ENCODE measurements around the gene NKPD1. TPM values are rescaled to one million over a fixed set of nuclear protein-coding genes. Genes with fewer than 3 reads are reported as not detected.

Gene NKPD1
- total and polyA plus RNA-seq, 9 of the 15 experiments (the other 6 are each of a cell fraction or from before 2014, with no cell fraction given): 0.03 to 0.09 (median 0.04) TPM; not detected in 5

- WGBS (ENCODE audit: insufficient coverage, low coverage, missing lambda C conversion rate): 93% methylated on average over 6 of the region's 8 CpGs
- H3K9me3 ChIP-seq (replicated peaks; ENCODE audit: control insufficient read depth, insufficient read depth, low read depth, low read length): no peaks in the 10 kb centered on the region
- H3K79me2 ChIP-seq (ENCODE audit: control insufficient read depth, insufficient read depth, low read length): peaks cover 14% of the 10 kb centered on the region
- peaks cover 6% of the 10 kb centered on the region for H4K20me1 ChIP-seq (replicated peaks; ENCODE audit: control insufficient read depth, insufficient read depth, low read length)
- H3K36me3 ChIP-seq (ENCODE audit: control insufficient read depth, insufficient read depth, low read length): peaks cover 43% of the 10 kb centered on the region; the same call in 1 of the 3 replicates
- ATAC-seq (no peak), DNase-seq (ENCODE audit: extremely low read depth in 1 of 4, low spot score in 3 of 4) (no peak), FAIRE-seq (no peak)
- no peaks in the 10 kb centered on the region for H3K27me3 ChIP-seq (ENCODE audit: control insufficient read depth in 2 of 2, insufficient read depth in 2 of 2, low read length in 2 of 2)
- peaks cover 0 to 57% of the 10 kb centered on the region in 2 experiments; a peak in 3 of 5 replicates for H3K4me1 ChIP-seq (replicated peaks in 1 of 2; ENCODE audit: control insufficient read depth in 2 of 2, insufficient read depth in 2 of 2, low read length in 2 of 2)
- no peak overlapping the region; a peak in 1 of 4 replicates for H3K9ac ChIP-seq (ENCODE audit: insufficient read depth in 1 of 2, low read depth in 2 of 2, low read length in 2 of 2)
- no peak overlapping the region for H3K4me3 ChIP-seq
- BruUV-seq (replicated peaks): no TSS peak
- intact Hi-C loops (cut with micrococcal nuclease) (no loop called here), in situ Hi-C loops (cut with MboI) (no loop called here)
- TF ChIP-seq GTF2E2 (tag; IDR thresholded peaks at IDR 0.05) (no peak), RBM14 (IDR thresholded peaks at IDR 0.05; ENCODE audit: borderline replicate concordance, insufficient read depth, low read depth, low read length) (no peak), RERE (CRISPR knock-in tag; IDR thresholded peaks at IDR 0.05; ENCODE audit: borderline replicate concordance) (no peak), ZNF76 (CRISPR knock-in tag; IDR thresholded peaks at IDR 0.05; ENCODE audit: borderline replicate concordance) (no peak), SFPQ (IDR thresholded peaks at IDR 0.05; ENCODE audit: low read depth, low read length) (no peak), KDM1A (IDR thresholded peaks at IDR 0.05) (no peak), ZNF165 (CRISPR knock-in tag; IDR thresholded peaks at IDR 0.05; ENCODE audit: borderline replicate concordance) (no peak), CHCHD3 (CRISPR knock-in tag; IDR thresholded peaks at IDR 0.05) (no peak)
- no peak overlapping the region for H3K27ac ChIP-seq (ENCODE audit: extremely low read depth, low read depth, low read length)
- CTCF ChIA-PET (ENCODE audit: low intra/inter-chr PET ratio): no interaction called here
- H2AFZ ChIP-seq (ENCODE audit: low read depth, low read length): no peak overlapping the region
- H3K4me2 ChIP-seq (ENCODE audit: insufficient read depth, low read length): no peak overlapping the region
- POLR2A ChIA-PET: interaction anchor here (0.6 kb wide), 1 partner anchor 27 kb away, joined by 3 read pairs; no protein-coding TSS in a partner anchor
- H3K9me1 ChIP-seq (ENCODE audit: control insufficient read depth, insufficient read depth, low read length): no peaks in the 10 kb centered on the region
Measured at GRCh38 chr19:45140144-45140503, 20.7 kb downstream of the NKPD1 start.

Data from K562 (cell line).